GM21717 (cell line): Measurements from ENCODE around the gene NGFR.
"Not testable (repeated sequence)": the region's sequence is repeated elsewhere in the genome, so short reads cannot be mapped to it uniquely, and the experiment has no call there.

Experiments
- ATAC-seq: cut with Tn5 transposase; IDR thresholded peaks from one replicate; pipeline ENCODE4 v1.9.1; 2021; ENCODE audit warnings: mild to moderate bottlenecking, moderate library complexity; ENCODE audit not compliant: unreplicated experiment

NGFR gene

DNA sequence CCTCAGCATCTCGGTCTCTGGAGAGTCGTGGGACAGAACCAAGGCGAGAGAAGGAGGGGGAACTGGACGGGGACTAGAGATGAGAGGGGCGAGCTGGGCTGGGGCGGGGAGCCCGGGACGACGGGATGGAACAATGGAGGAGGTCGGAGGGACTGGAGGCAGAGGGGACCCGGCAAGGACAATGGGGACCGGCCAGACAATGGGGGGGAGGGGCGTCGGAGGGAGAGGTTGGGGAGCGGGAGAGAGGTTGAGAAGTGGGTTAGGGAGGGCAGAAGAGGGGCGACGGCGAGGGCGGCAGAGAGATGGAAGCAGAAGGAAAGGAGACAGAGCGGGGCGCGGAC, 719 bp downstream of the NGFR start:
- ATAC-seq, result no peak

DNA sequence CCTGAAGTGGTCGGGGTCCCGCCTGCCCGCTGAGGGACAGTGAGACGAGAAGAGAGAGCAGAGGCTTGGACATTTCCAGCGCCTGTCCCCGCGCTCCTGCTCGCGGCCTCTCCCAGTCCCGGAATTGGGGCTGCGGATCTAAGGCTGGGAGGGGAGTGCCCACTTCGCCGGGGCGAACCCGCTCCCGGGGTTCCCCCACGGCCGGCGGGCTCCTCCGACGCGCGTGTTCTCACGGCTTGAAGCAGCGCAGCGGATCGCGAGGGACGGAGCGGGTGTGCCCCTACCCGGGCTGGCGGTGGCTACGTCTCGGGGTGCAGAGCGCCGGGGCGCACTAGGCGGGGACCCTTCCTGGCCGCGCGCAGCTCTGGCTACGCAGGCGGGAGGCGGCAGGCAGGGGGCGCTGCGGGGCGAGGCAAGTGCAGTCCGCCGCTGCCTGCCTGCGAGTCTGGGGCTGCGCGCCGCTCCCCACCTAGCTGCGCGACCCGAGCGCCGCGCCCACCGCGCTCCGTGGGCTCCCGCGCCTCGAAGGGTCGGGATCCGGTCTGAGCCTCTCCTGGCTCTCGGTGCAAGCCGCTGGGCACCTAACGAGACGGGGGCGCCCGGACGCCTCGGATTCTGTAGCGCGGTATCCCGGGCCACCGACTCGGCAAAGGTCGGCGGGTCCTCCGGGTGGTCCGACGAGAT, 1.2 kb downstream of the NGFR start:
- no peak for ATAC-seq

DNA sequence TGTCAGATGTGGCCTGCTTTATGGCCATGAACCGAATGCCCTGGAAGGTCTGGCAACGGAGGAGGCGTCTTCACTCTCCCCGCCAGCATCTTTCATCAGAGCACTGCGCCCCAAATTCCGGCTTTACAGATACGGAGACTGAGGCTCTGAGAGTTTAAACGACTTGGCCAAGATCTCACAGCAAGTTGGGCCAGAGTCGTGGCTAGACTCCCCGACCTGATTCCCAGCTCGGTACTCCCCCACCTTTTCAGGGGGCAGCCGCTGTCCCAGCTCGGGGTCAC, 1.7 kb downstream of the NGFR start:
- ATAC-seq, result no peak

DNA sequence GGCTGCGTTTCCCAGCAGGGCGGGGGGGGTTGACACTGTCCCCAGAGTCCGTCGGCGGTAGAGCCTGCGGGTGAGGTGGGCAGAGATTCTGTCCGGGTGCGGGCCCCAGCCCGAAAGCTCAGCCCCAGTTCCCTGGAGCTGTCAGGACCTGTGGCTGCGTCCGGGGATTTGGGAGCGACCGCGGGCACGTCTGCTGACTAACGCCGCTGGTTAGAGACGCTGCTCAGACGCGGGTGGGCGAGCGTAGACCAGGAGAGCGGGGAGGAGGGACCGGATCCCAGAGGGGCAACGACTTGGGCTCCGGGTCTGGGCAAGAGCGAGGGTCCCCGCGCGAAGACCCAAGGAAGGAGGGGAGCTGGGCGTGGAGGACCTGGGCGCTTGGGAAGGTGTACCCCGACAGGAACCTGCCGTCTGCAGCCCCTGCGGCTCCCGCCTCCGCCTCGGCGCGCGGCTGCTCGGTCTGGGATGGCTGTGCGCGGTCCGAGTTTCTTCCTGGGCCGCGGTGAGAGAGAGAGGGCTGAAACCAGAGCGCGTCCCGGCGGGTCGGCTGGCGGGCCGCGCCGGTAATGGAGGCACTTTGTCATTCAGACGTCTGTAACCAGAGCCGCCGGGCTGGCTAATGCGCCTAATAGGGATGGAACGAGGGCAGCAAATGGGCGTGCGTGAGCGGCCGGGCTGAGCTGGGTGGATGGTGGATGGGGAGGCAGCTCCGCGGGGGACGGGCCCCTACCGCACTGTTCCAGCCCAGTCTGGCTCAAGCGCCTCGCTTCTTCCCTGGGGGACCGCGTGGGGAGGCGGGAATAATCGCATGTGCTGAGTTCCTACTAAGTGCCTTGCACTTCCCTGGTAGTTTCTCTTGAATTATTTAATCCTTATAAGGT, 2.3 kb downstream of the NGFR start:
- no peak for ATAC-seq

DNA sequence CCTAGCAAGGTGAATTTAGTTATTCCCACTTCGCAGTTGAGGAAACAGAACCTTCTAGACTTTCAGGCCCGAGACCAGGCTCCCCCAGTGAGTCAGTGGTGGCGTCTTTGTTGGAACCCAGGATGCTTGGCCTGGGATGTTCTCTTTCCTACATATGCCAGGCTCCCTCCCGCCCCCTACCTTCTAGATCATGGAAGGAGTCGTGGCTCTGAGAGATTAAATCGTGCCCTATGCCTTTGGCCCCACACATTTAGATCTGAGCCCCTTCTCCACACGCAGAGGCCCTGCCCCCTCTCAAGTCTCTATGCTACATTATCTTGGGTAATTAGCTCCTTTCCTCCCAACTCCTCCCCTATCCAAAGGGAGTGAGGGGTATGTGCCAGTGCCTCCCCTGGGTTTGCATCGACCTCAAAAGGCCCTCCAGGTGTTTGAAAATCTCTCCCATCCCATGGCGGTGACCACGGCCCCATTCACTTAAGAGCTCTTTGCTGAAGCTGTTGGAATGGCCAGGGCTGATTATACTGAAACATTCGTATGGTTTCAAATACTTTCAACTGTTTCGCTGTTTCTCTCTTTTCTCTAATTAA, 3.0 kb downstream of the NGFR start:
- no peak for ATAC-seq

DNA sequence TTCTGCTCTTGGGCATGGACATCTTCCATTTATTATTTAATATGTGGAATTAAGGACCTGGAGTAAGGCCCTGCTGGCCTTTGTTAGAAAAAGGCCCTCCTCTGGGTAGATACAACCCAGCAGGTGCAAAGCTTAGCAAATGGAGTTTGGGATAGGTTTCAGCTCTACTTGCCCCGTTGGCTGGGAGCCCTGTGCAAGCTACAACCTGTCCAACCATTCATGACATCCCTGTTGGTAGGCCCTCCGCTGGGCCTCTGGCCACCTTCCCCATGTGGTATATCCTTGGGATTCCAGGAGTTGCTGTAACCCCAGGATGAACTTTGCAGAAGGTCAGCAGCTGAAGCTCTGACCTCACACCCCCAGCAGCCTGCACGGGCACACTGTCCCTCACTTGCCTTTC, 6.4 kb downstream of the NGFR start:
- no peak for ATAC-seq

DNA sequence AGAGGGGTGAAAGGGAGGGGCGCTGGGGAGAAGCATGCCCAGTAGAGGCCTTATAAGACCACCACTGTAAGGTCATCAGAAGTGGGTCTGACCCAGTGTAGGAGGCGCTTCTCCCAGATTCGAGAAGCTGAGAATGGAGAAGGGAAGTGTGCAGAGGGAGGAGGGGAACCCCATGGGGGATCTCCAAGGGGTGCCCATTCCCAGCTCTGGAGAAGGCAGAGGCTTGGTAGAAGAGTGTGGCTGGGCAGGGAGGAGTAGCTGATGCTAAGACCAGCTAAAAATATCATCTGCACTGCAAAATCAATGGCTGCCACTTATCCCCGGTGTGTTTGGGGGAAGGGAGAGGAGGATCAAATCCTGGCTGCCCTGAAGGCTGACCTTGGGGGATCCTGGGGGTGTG, 7.2 kb downstream of the NGFR start:
- no peak for ATAC-seq

DNA sequence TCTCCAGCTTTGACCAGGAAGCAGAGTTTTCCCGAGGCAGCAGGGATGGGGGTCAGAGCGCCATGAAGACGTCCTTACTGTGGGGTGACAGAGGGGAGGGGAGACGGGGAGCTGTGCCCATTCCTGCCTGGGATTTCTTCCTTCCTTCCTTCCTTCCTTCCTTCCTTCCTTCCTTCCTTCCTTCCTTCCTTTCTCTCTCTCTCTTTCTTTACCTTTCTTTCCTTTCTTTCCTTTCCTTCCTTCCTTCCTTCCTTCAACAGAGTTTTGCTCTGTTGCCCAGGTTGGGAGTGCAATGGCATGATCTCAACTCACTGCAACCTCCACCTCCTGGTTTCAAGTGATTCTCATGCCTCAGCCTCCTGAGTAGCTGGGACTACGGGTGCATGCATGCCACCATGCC, 7.6 kb downstream of the NGFR start:
- not testable (repeated sequence) for ATAC-seq

DNA sequence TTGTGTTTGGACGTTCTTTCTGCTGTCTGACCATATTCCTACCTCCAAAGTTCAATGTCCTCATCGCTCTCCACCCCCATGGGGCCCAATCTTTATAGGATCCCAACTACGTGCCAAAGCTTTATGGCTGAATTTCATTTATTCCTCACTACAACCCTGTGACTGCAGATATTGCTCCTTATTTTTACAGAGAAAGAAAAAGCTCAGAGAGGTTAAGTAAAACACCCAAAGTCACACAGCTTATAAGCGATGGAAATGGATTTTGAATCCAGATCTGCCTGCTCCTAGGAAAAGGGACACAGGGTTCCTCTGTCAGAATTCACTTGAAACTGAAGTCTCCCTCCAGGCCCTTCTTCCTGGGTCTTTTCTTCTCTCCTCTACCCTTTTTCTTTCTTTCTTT, 9.3 kb downstream of the NGFR start:
- ATAC-seq, result no peak

DNA sequence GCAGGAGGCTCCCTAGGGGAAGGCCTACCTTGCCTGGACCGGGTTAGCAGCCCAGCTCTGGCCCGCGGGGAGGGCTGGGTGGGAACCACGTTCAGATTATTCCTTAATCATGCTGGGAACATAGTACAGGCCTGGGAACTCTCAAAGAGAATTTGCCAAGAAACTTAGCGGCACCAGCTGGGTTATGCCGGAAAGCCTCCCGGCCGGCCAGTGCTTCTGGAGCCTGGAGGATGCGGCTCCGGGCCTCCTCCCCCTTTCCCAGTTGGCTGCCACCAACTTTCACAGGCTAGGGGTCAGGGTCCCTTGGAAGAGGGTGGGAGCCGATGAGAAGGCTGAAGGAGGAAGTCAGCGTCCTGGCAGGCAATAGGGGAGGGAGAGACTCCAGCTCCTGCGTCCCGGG, 10.8 kb downstream of the NGFR start:
- no peak for ATAC-seq

DNA sequence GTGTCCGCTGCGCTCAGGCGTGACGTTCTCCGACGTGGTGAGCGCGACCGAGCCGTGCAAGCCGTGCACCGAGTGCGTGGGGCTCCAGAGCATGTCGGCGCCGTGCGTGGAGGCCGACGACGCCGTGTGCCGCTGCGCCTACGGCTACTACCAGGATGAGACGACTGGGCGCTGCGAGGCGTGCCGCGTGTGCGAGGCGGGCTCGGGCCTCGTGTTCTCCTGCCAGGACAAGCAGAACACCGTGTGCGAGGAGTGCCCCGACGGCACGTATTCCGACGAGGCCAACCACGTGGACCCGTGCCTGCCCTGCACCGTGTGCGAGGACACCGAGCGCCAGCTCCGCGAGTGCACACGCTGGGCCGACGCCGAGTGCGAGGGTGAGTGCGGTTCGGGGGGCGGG, 11.2 kb downstream of the NGFR start:
- no peak for ATAC-seq

DNA sequence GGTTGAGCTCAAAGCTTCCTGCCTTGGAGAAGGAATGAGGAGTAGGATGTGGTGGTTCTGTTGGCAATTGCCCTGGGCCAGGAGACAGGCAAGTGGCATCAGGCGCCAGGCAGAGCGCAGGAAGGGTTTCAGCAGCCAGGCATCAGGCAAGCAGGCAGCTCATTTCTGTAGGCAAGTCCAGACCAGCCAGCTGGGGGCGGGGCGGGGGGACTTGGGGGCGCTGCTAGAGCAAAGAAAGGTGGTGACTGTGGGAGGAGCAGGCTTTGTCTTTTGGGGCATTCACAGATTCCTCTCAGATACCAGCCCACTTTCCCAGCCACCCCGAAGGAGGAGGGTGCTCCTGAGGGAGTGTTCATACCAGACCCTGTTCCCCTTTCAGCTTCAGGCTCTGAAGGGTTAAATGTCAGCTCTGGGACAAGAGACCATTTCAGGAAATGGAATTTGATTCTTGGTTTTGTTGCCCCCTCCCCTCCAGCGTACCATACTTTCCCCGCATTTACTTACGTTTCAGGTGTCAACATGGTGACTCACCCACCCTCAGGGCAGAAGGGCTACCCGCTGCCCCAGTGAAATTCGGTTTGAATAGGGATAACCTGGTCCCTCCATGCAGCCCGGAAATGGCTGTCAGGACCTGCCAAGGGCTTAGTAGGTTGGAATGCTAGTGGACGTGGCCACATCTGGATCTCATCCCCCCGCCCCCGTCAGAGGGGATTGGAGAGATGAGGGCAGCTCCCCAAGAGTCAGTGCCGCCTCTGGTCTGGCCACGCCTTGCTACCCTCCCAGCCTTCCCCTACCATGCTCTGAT, 13.2 kb downstream of the NGFR start:
- no peak for ATAC-seq

DNA sequence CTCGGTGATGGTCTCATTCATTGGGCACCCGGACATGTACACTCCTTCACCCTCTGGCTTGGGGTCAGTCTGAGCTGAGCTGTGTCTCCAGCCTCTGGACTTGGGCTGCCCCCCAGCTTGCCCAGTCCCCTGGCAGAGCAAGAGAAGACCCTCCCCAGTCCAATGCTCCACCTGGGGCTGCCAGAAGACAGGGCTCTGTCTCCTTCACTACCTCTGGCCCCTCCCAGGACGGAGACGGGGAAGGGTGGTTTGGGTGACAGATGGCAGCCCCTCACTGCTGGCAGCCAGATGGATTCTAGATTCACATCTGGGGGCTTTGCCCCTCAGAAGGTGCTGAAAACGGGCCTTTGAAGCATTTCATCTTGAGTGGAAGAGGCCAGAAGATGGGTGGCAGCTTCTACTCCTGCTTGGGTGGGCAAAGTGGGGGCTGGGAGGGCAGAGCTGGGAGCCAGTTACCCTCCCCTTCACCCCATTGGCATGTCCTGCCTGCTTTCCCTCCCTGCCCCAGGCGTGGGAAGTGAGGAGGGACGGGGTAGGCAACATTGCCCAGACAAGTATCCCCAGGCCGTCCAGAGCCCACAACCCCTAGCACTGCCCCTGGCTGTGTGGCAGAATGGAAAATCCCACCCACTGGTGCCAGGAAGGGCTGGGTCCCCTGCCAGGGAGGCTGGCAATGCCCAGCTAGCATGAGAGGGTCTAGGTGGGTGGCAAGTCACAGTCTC, 13.9 kb downstream of the NGFR start:
- no peak for ATAC-seq

DNA sequence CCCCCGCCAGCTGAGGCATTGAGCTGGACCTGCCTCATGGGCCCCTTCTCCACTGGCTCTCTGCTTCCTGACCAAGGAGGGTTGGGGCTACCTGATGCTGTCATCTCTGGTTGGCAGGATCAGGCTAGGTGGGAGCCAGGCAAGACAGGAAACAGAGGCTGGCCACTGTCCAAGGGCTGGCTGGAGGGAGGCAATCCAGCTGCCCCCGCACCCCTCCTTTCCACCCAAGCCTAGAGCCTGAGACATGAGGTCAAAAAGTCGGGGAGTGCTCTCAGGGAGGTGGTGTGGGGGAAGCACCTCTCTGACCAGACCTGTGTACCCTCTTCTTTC, 14.5 kb downstream of the NGFR start:
- ATAC-seq, result no peak

DNA sequence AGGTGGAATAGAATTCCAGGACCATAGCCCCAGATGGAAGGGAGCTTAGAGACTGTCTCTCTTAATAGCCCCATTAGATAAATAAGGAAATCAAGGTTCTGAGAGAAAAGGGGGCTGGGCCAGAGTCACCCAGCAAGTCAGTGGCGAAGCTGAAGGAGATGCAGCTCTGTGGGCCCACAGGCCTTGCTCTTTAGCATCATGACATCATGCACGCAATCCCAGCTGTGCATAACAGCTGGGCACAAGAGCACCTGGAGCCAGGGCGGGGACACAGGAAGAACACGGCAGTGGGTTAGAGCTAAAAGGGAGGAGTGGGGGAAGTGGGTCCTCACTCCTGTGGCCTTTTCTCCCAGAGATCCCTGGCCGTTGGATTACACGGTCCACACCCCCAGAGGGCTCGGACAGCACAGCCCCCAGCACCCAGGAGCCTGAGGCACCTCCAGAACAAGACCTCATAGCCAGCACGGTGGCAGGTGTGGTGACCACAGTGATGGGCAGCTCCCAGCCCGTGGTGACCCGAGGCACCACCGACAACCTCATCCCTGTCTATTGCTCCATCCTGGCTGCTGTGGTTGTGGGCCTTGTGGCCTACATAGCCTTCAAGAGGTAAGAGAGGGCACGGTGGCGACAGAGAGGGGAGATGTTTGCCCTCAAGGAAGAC, 15.1 kb downstream of the NGFR start:
- ATAC-seq, result no peak

DNA sequence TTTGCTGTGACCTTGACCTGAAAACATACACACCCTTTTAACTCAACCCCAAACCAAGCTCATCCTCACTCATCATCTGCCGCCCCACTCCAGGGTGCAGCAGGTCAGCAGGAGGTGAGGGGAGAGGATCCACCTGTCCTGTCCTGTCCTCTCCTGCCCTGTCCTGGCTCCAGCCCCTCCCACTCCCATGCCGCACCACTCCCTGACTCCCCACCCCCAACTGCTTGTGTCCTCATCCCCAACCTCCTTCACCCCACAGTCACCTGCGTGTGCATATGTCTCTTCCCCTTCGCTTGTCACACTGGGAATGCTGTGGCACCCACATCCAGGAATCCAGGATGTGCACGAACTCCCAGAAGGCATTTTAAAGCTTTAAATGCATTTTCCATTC, 15.6 kb downstream of the NGFR start:
- no peak for ATAC-seq

DNA sequence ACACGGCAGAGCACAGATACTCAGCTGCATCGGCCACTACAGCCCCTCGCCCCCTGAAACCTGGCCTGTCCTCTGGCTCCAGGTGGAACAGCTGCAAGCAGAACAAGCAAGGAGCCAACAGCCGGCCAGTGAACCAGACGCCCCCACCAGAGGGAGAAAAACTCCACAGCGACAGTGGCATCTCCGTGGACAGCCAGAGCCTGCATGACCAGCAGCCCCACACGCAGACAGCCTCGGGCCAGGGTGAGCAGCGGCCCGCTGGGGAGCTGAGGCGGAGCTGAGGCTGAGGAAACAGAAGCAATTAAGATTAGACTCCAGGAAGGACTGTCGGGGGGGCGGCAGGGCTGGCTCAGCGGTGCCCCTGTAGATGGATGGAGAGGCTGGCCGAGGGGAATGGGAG, 16.7 kb downstream of the NGFR start:
- ATAC-seq, result no peak

DNA sequence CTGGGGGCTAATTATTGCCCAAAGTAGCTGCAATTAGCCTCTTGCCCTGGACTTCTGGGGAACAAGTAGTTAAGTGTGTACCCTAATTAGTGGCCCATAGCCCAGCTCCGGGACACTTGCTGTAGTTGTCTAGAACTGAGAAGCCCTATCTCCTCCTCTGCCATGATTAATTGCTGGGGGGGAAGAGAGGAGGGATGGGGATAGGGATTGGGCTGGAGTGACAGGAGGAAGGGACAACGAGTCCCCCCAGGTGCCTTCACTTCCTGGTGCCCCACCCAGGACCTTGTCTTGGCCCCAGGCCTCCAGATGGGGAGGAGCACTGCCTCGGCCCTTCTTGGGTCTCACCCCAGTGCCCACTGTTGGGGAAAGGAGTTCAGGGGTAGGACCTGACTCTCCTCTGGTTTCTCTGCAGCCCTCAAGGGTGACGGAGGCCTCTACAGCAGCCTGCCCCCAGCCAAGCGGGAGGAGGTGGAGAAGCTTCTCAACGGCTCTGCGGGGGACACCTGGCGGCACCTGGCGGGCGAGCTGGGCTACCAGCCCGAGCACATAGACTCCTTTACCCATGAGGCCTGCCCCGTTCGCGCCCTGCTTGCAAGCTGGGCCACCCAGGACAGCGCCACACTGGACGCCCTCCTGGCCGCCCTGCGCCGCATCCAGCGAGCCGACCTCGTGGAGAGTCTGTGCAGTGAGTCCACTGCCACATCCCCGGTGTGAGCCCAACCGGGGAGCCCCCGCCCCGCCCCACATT, 17.4 kb downstream of the NGFR start:
- ATAC-seq, result no peak

DNA sequence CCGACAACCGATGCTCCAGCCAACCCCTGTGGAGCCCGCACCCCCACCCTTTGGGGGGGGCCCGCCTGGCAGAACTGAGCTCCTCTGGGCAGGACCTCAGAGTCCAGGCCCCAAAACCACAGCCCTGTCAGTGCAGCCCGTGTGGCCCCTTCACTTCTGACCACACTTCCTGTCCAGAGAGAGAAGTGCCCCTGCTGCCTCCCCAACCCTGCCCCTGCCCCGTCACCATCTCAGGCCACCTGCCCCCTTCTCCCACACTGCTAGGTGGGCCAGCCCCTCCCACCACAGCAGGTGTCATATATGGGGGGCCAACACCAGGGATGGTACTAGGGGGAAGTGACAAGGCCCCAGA, 17.9 kb downstream of the NGFR start:
- no peak for ATAC-seq

DNA sequence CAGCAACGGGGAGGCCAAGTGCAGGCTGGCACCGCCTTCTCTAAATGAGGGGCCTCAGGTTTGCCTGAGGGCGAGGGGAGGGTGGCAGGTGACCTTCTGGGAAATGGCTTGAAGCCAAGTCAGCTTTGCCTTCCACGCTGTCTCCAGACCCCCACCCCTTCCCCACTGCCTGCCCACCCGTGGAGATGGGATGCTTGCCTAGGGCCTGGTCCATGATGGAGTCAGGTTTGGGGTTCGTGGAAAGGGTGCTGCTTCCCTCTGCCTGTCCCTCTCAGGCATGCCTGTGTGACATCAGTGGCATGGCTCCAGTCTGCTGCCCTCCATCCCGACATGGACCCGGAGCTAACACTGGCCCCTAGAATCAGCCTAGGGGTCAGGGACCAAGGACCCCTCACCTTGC, 18.5 kb downstream of the NGFR start:
- no peak for ATAC-seq
